A673 (cell line): ENCODE results near the gene VANGL2. TPM values are rescaled to one million over a fixed set of nuclear protein-coding genes. Genes with fewer than 3 reads are reported as not detected.
A peak's percentile ranks its signal among the peaks of the same experiment; 100 is the strongest.
"Not testable (repeated sequence)": the region's sequence is repeated elsewhere in the genome, so short reads cannot be mapped to it uniquely, and the experiment has no call there.

Experiments
- BruUV-seq: library from RNA; stranded (reverse); fragments of 400-500 nt; replicated peaks from 2 replicates; lab custom pipeline; 2021; lab: Mats Ljungman, UMichigan
- CTCF ChIA-PET: fragments of 300-600 bp; sonication (Branson Sonifier 250); formaldehyde crosslinking; loops from one replicate; lab custom pipeline; 2022; ENCODE audit warnings: antibody characterized with exemption; lab: Charles Lee
- POLR2A ChIA-PET: fragments of 300-600 bp; sonication (Branson Sonifier 250); formaldehyde crosslinking; loops from one replicate; lab custom pipeline; 2022; ENCODE audit warnings: antibody characterized with exemption; ENCODE audit not compliant: low non-redundant PET; lab: Charles Lee
- DNase-seq: peaks from one replicate; pipeline ENCODE4 v3.0.0-alpha.2; 2015; ENCODE audit warnings: low spot score
- H3K27ac ChIP-seq: fragments of 200-600 bp; sonication (generic); 2 replicates; pipeline ENCODE4 v1.5.1; 2016; ENCODE audit warnings: mixed run types, low read depth, mild to moderate bottlenecking, mixed read lengths, antibody characterized with exemption, low read length; ENCODE audit not compliant: poor library complexity, severe bottlenecking
- H3K27me3 ChIP-seq: fragments of 200-600 bp; sonication (generic); replicated peaks from 2 replicates; pipeline ENCODE4 v1.6.1; 2017; ENCODE audit warnings: mixed run types, low read depth, mild to moderate bottlenecking, mixed read lengths, antibody characterized with exemption, low read length; ENCODE audit not compliant: insufficient read depth, poor library complexity
- H3K36me3 ChIP-seq: fragments of 200-600 bp; sonication (generic); 2 replicates; pipeline ENCODE4 v1.6.1; 2016; ENCODE audit warnings: mixed run types, mild to moderate bottlenecking, mixed read lengths, antibody characterized with exemption, low read length; ENCODE audit not compliant: insufficient read depth, poor library complexity, severe bottlenecking
- H3K4me1 ChIP-seq: fragments of 200-600 bp; sonication (generic); 2 replicates; pipeline ENCODE4 v1.6.1; 2017; ENCODE audit warnings: mixed run types, mild to moderate bottlenecking, mixed read lengths, antibody characterized with exemption, low read length; ENCODE audit not compliant: insufficient read depth, poor library complexity, severe bottlenecking
- H3K4me3 ChIP-seq: fragments of 200-600 bp; sonication (generic); 2 replicates; pipeline ENCODE4 v1.5.1; 2016; ENCODE audit warnings: low read depth, mixed run types, mild to moderate bottlenecking, mixed read lengths, low read length; ENCODE audit not compliant: poor library complexity, severe bottlenecking
- H3K9me3 ChIP-seq: fragments of 200-600 bp; sonication (generic); 2 replicates; pipeline ENCODE4 v1.6.1; 2016; ENCODE audit warnings: mixed run types, low read depth, mild to moderate bottlenecking, mixed read lengths, antibody characterized with exemption, low read length; ENCODE audit not compliant: poor library complexity, severe bottlenecking
- EZH2 ChIP-seq: fragments of 200-600 bp; sonication (generic); IDR thresholded peaks from 2 replicates; pipeline ENCODE4 v1.6.1; 2017; ENCODE audit warnings: borderline replicate concordance, low read depth, mild to moderate bottlenecking, mixed read lengths, antibody characterized with exemption, low read length; ENCODE audit not compliant: poor library complexity, severe bottlenecking
- intact Hi-C: fragments of 100-400 bp; cut with micrococcal nuclease; formaldehyde crosslinking; loops from one replicate; pipeline ENCODE4 v1.10.0; 2022; ENCODE audit not compliant: unreplicated experiment
- total RNA-seq: library from RNA; stranded (reverse); gene quantifications from 2 replicates; pipeline ENCODE4 v1.2.3, GENCODE V29; 2021
- TF ChIP-seq, protein P1 (sequence below): fragments of 300-800, 200-600 bp; sonication (generic); conservative IDR thresholded peaks from 2 replicates; pipeline ENCODE4 v1.5.1; 2017; ENCODE audit warnings: low read depth, mild to moderate bottlenecking, antibody characterized with exemption, low read length, moderate library complexity, mixed read lengths

Gene VANGL2
- total RNA-seq, 1 experiment from 2014 or later = 20.9 TPM

DNA sequence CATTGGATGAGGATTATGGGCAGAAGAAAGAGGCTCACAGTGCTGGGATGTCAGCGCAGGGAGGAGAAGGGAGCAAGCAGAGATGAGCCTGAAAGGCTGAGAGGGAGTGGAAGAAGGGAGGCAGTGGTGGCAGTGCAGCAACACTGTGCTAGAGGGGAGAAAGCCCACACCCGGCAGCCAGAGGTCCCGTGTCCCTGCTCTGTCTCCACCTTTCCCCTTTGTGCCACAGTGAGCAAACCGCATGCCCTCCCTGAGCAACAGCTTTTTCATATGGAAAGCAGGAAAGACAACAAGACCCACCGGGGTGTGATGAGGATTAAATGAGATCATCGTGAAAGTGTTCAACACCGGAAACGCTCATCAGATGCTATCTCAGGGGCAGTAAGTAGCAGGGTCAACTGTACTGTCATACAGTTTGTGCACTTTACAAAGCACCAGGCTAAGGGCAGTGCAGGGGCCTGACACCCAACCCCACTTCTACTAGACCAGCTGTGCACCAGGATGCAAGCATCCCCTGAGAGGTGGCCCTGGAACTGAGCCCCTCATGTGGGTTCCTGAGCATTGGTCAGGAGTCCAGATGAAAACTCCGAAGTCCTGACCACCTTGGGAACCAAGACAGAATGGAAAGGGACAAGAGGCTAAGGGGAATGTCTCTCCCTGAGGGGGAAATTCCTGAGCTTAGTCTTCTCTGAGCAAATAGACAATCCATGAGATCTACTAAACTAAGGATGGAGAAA, 24.4 kb upstream of the VANGL2 start:
- no peaks in the 10 kb centered on the region for H3K27me3 ChIP-seq
- ChIA-PET POLR2A (no interaction called here), CTCF (interaction anchor here (0.6 to 2.6 kb wide), 9 partner anchors 22 to 368 kb away, joined by 3 to 19 read pairs (median 4); no protein-coding TSS in a partner anchor)
- peaks cover 20% of the 10 kb centered on the region for H3K4me1 ChIP-seq
- H3K9me3 ChIP-seq = no peaks in the 10 kb centered on the region
- TF ChIP-seq EZH2 = no peak
- TF ChIP-seq, protein P1, sequence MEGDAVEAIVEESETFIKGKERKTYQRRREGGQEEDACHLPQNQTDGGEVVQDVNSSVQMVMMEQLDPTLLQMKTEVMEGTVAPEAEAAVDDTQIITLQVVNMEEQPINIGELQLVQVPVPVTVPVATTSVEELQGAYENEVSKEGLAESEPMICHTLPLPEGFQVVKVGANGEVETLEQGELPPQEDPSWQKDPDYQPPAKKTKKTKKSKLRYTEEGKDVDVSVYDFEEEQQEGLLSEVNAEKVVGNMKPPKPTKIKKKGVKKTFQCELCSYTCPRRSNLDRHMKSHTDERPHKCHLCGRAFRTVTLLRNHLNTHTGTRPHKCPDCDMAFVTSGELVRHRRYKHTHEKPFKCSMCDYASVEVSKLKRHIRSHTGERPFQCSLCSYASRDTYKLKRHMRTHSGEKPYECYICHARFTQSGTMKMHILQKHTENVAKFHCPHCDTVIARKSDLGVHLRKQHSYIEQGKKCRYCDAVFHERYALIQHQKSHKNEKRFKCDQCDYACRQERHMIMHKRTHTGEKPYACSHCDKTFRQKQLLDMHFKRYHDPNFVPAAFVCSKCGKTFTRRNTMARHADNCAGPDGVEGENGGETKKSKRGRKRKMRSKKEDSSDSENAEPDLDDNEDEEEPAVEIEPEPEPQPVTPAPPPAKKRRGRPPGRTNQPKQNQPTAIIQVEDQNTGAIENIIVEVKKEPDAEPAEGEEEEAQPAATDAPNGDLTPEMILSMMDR = no peak
- H3K36me3 ChIP-seq = no peaks in the 10 kb centered on the region
- intact Hi-C loops = loop anchor here (1.0 to 5.0 kb wide), 3 partner anchors 89 to 275 kb away; partner anchors contain the start of gene PEX19
- DNase-seq = peak; percentile 75
- no peak overlapping the region for H3K4me3 ChIP-seq
- no TSS peak for BruUV-seq
- H3K27ac ChIP-seq = no peak overlapping the region

DNA sequence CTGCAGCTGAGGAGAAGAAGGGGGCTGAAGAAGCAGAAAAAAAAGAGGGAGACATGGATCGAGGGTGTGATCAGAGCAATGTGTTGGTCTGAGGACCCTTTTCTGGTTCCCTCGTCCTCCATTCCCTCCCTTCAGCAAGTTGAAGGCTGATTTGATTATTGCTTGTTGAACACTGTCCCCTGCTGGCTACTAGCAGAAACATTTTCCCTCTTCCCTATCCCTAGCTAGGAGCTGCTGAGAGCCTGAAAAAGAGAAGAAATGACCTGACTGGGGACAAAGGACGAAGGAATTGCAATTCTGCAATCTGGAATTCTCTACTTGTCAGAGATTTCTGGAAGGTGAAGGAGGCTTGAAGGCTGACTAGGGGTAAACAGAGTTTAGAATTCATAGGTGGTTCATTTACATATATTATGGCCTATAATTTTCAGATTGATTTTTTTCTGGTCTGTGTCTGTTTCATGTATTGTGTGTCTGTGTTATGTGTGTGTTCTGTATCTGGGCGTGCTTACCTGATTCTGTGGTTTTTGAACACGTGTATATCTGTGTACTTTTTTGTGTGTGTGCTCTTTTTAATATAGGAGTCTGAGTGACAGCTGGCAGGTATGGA, 23.7 kb upstream of the VANGL2 start:
- H3K9me3 ChIP-seq = no peaks in the 10 kb centered on the region
- H3K27ac ChIP-seq = no peak overlapping the region
- intact Hi-C loops = loop anchor here (1.0 to 5.0 kb wide), 3 partner anchors 89 to 275 kb away; partner anchors contain the start of gene PEX19
- no TSS peak for BruUV-seq
- peaks cover 20% of the 10 kb centered on the region for H3K4me1 ChIP-seq
- peak; percentile 84 for DNase-seq
- CTCF ChIA-PET = interaction anchor here (0.6 to 2.6 kb wide), 13 partner anchors 23 to 344 kb away, joined by 3 to 19 read pairs (median 4); no protein-coding TSS in a partner anchor
- POLR2A ChIA-PET = interaction anchor here (0.6 kb wide), 1 partner anchor 301 kb away, joined by 3 read pairs; no protein-coding TSS in a partner anchor
- H3K36me3 ChIP-seq = no peaks in the 10 kb centered on the region
- no peak overlapping the region for H3K4me3 ChIP-seq
- TF ChIP-seq, protein P1 = peak; percentile 92
- TF ChIP-seq EZH2 = no peak
- H3K27me3 ChIP-seq = no peaks in the 10 kb centered on the region

DNA sequence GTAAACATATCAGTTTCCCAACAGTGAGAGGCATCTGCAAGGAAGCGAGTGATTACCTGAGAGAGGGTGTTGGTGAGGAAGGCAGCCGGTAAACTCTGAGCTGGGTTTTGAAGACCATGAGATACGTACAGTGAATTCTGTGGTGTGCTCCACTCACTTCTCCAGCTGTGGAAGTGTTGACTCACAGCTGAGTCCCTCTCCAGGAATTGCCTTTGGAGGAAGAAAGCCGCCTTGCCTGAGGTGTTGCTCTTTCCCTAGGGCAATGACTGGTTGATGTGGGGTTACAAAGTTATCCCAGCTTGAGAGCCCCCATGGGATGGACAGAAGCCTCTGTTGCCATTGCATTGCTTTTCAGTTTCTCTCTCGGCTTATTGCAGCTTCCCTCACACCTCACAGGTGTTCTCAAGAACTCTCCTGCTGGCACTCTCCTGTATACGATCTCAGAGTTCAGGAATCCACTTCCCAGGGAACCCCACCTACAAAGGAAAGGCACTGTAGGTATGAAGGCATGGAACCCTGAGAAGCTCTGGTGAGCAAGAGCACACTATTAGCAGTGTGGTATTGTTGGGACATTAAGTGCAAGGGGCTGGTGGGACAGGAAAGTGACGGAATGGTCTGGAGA, 22.7 kb upstream of the VANGL2 start:
- Histone ChIP-seq H3K4me1 (peaks cover 20% of the 10 kb centered on the region), H3K4me3 (no peak overlapping the region), H3K36me3 (no peaks in the 10 kb centered on the region), H3K27me3 (no peaks in the 10 kb centered on the region), H3K9me3 (no peaks in the 10 kb centered on the region), H3K27ac (no peak overlapping the region)
- ChIA-PET POLR2A (no interaction called here), CTCF (interaction anchor here (0.8 to 2.6 kb wide), 5 partner anchors 24 to 292 kb away, joined by 3 to 19 read pairs (median 4); no protein-coding TSS in a partner anchor)
- TF ChIP-seq EZH2 = no peak
- TF ChIP-seq, protein P1 = no peak
- intact Hi-C loops = loop anchor here (5.0 kb wide), 1 partner anchor 90 kb away; the partner anchor contains the start of gene PEX19
- no peak for DNase-seq
- BruUV-seq = no TSS peak

DNA sequence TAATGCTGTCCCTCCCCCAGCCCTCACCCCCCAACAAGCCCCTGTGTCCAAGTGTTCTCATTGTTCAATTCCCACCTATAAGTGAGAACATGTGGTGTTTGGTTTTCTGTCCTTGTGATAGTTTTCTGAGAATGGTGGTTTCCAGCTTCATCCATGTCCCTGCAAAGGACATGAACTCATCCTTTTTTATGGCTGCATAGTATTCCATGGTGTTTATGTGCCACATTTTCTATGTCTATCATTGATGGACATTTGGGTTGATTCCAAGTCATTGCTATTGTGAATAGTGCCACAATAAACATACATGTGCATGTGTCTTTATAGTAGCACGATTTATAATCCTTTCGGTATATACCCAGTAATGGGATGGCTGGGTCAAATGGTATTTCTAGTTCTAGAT, 15.6 kb upstream of the VANGL2 start:
- H3K27ac ChIP-seq, H3K4me3 ChIP-seq, CTCF ChIA-PET, H3K4me1 ChIP-seq, H3K27me3 ChIP-seq, BruUV-seq, POLR2A ChIA-PET, intact Hi-C loops, H3K9me3 ChIP-seq, H3K36me3 ChIP-seq, DNase-seq: not testable (repeated sequence)

DNA sequence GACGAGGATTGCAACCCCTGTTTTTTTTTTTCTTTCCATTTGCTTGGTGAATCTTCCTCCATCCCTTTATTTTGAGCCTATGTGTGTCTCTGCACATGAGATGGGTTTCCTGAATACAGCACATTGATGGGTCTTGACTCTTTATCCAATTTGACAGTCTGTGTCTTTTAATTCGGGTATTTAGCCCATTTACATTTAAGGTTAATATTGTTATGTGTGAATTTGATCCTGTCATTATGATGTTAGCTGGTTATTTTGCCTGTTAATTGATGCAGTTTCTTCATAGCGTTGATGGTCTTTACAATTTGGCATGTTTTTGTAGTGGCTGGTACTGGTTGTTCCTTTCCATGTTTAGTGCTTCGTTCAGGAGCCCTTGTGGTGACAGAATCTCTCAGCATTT, 12.0 kb upstream of the VANGL2 start:
- POLR2A ChIA-PET, H3K4me1 ChIP-seq, CTCF ChIA-PET, H3K36me3 ChIP-seq, DNase-seq, H3K27me3 ChIP-seq, BruUV-seq, H3K9me3 ChIP-seq, H3K4me3 ChIP-seq, H3K27ac ChIP-seq, intact Hi-C loops: not testable (repeated sequence)
